Stimulated activated CD8-positive, alpha-beta memory T cell treated with anti-CD3 and anti-CD28 coated beads, Interleukin-7, amount 100 ng/mL, for 48 hours (primary cell): Measurements from ENCODE around the gene RBPJL.
"Not testable (repeated sequence)": the region's sequence is repeated elsewhere in the genome, so short reads cannot be mapped to it uniquely, and the experiment has no call there.

Experiments used
- DNase-seq, 2 donors: peaks; one replicate each; pipeline ENCODE4 v3.0.0-alpha.2; 2020; ENCODE audit warnings: low read depth in 1 of 2; ENCODE audit errors: extremely low read depth in 1 of 2

RBPJL gene

GRCh38 chr20:45341579-45341938, 34.9 kb downstream of the RBPJL start:
- no peak for DNase-seq

- no peak for DNase-seq
These were observed 35.6 kb downstream of the RBPJL start for GRCh38 chr20:45341939-45342854.

- DNase-seq = no peak
These were observed 36.4 kb downstream of the RBPJL start for GRCh38 chr20:45342855-45343531.

GRCh38 chr20:45343532-45344167, 37.0 kb downstream of the RBPJL start:
- DNase-seq = no peak

GRCh38 chr20:45344168-45344860, 37.7 kb downstream of the RBPJL start:
- DNase-seq = no peak

GRCh38 chr20:45345104-45345936, 38.7 kb downstream of the RBPJL start:
- DNase-seq = no peak

GRCh38 chr20:45346291-45346718, 39.7 kb downstream of the RBPJL start:
- DNase-seq = no peak

- DNase-seq = no peak
These were observed 40.2 kb downstream of the RBPJL start for GRCh38 chr20:45346851-45347250.

GRCh38 chr20:45347297-45347935, 40.8 kb downstream of the RBPJL start:
- DNase-seq = no peak

GRCh38 chr20:45347936-45348778, 41.5 kb downstream of the RBPJL start, which contains the start of gene SDC4:
TSS of gene SDC4 (minus strand) at chr20:45348424. CDS start at chr20:45348384, 40 bp downstream.
- peak; percentile 33 to 49 for DNase-seq

GRCh38 chr20:45350217-45350616, 43.6 kb downstream of the RBPJL start:
- no peak for DNase-seq

- not testable (repeated sequence) for DNase-seq
These were observed 44.2 kb downstream of the RBPJL start for GRCh38 chr20:45350795-45351194.

GRCh38 chr20:45352729-45353128, 46.1 kb downstream of the RBPJL start:
- DNase-seq = no peak

- DNase-seq = no peak
These were observed 47.1 kb downstream of the RBPJL start for GRCh38 chr20:45353746-45354145.

GRCh38 chr20:45354423-45355208, 48.0 kb downstream of the RBPJL start:
- DNase-seq = no peak

- no peak for DNase-seq
These were observed 48.8 kb downstream of the RBPJL start for GRCh38 chr20:45355209-45356084.
